CD14-positive monocyte (primary cell): ENCODE measurements around the gene UBL4A. TPM values are rescaled to one million over a fixed set of nuclear protein-coding genes. Genes with fewer than 3 reads are reported as not detected.

ENCODE experiments used
- DNase-seq, 3 donors: peaks; one replicate each; pipeline ENCODE4 v3.0.0-alpha.2; 2011 to 2022
- H2AFZ ChIP-seq: 2 replicates; pipeline ENCODE4 v1.6.0; 2012; ENCODE audit warnings: mild to moderate bottlenecking, low read depth, low read length, inconsistent platforms; ENCODE audit not compliant: insufficient read depth, poor library complexity, severe bottlenecking
- H3K27ac ChIP-seq, 2 donors: 1 replicate in 1 of 2; 2 replicates in 1 of 2; pipeline ENCODE4 v1.5.1; 2012 to 2013; ENCODE audit warnings: low read length in 2 of 2, control low read depth in 1 of 2, inconsistent platforms in 1 of 2, low read depth in 1 of 2, mild to moderate bottlenecking in 1 of 2
- H3K27me3 ChIP-seq, 2 donors: one replicate each; pipeline versions ENCODE4 v1.6.0 to v1.6.1; 2011 to 2013; ENCODE audit warnings: low read length in 2 of 2; ENCODE audit not compliant: control insufficient read depth in 2 of 2, insufficient read depth in 2 of 2
- H3K36me3 ChIP-seq, 2 donors: replicated peaks in 1 of 2; 1 replicate in 1 of 2; 2 replicates in 1 of 2; pipeline versions ENCODE4 v1.5.1 to v1.6.1; 2012 to 2013; ENCODE audit warnings: low read length in 2 of 2, control low read depth in 1 of 2, inconsistent platforms in 1 of 2, mild to moderate bottlenecking in 1 of 2; ENCODE audit not compliant: insufficient read depth in 2 of 2, control insufficient read depth in 1 of 2
- H3K4me1 ChIP-seq, 2 donors: 1 replicate in 1 of 2; 2 replicates in 1 of 2; pipeline versions ENCODE4 v1.5.1 to v1.6.1; 2012 to 2013; ENCODE audit warnings: low read length in 2 of 2, control low read depth in 1 of 2, inconsistent platforms in 1 of 2, mild to moderate bottlenecking in 1 of 2, moderate library complexity in 1 of 2; ENCODE audit not compliant: insufficient read depth in 2 of 2, control insufficient read depth in 1 of 2
- H3K4me2 ChIP-seq: replicated peaks from 2 replicates; pipeline ENCODE3; 2012; ENCODE audit warnings: low read length, moderate library complexity, mild to moderate bottlenecking; ENCODE audit not compliant: poor library complexity, severe bottlenecking; ENCODE audit errors: extremely low read depth
- H3K4me3 ChIP-seq, 3 experiments: fragments of 200-600 bp in 1 of 3; sonication (generic) in 1 of 3; replicated peaks in 1 of 3; 1 replicate in 2 of 3; 2 replicates in 1 of 3; pipeline ENCODE4 v1.5.1; 2011 to 2013; ENCODE audit warnings: low read length in 3 of 3, mild to moderate bottlenecking in 3 of 3, control low read depth in 2 of 3, low read depth in 2 of 3, inconsistent platforms in 1 of 3, moderate library complexity in 1 of 3
- H3K79me2 ChIP-seq: 2 replicates; pipeline ENCODE4 v1.6.0; 2012; ENCODE audit warnings: mild to moderate bottlenecking, control low read depth, inconsistent platforms, low read length, moderate library complexity; ENCODE audit not compliant: insufficient read depth
- H3K9ac ChIP-seq: 2 replicates; pipeline ENCODE4 v1.6.0; 2017; ENCODE audit warnings: low read length, mild to moderate bottlenecking; ENCODE audit not compliant: insufficient read depth, poor library complexity, severe bottlenecking
- H3K9me3 ChIP-seq, 2 donors: replicated peaks in 1 of 2; 1 replicate in 1 of 2; 2 replicates in 1 of 2; pipeline versions ENCODE4 v1.5.1 to v1.6.1; 2012 to 2013; ENCODE audit warnings: low read length in 2 of 2, control low read depth in 1 of 2; ENCODE audit not compliant: control insufficient read depth in 1 of 2, insufficient read depth in 1 of 2
- H4K20me1 ChIP-seq: 2 replicates; pipeline ENCODE4 v1.6.0; 2012; ENCODE audit warnings: mild to moderate bottlenecking, low read length, control low read depth, moderate library complexity; ENCODE audit not compliant: insufficient read depth
- H3K27ac Mint-ChIP-seq, 7 donors: one replicate each; pipeline ENCODE4 v1.8.0; 2020; ENCODE audit warnings: mild to moderate bottlenecking in 7 of 7, mixed read lengths in 7 of 7, moderate library complexity in 6 of 7, inconsistent platforms in 2 of 7
- H3K27me3 Mint-ChIP-seq, 3 donors: one replicate each; pipeline ENCODE4 v1.8.0; 2021 to 2022; ENCODE audit warnings: low read depth in 3 of 3, mild to moderate bottlenecking in 3 of 3, mixed read lengths in 3 of 3, moderate library complexity in 3 of 3, inconsistent platforms in 1 of 3
- H3K36me3 Mint-ChIP-seq, 2 donors: one replicate each; pipeline ENCODE4 v1.8.0; 2020; ENCODE audit warnings: mixed read lengths in 2 of 2, inconsistent platforms in 1 of 2, mild to moderate bottlenecking in 1 of 2
- H3K4me1 Mint-ChIP-seq: one replicate; pipeline ENCODE4 v1.8.0; 2020; ENCODE audit warnings: mild to moderate bottlenecking, mixed read lengths
- H3K4me3 Mint-ChIP-seq, 2 donors: one replicate each; pipeline ENCODE4 v1.8.0; 2020; ENCODE audit warnings: mild to moderate bottlenecking in 2 of 2, mixed read lengths in 2 of 2, moderate library complexity in 1 of 2
- H3K9me3 Mint-ChIP-seq, 7 donors: one replicate each; pipeline ENCODE4 v1.8.0; 2020 to 2022; ENCODE audit warnings: mixed read lengths in 7 of 7, mild to moderate bottlenecking in 6 of 7, moderate library complexity in 6 of 7, inconsistent platforms in 2 of 7
- WGBS: methylation state at CpG from one replicate; pipeline ENCODE4 v1.1.5; 2013; ENCODE audit warnings: missing lambda C conversion rate; ENCODE audit not compliant: insufficient coverage; 5-methylcytosine and 5-hydroxymethylcytosine counted together
- intact Hi-C, 2 donors: fragments of 100-400 bp; cut with micrococcal nuclease; formaldehyde crosslinking; loops; one replicate each; pipeline versions ENCODE4 v1.15.0 to v1.15.1; 2023
- polyA plus RNA-seq, 3 donors: library from polyadenylated mRNA; depleted of rRNA in 1 of 3; unstranded in 2 of 3; stranded (reverse) in 1 of 3; fragments of 300-500 nt in 2 of 3; fragments of >200 nt in 1 of 3; fragmentation: Illumina TruSeq in 2 of 3; gene quantifications; 1 replicate in 2 of 3; 2 replicates in 1 of 3; pipeline ENCODE4 v1.2.3, GENCODE V29; 2012 to 2021
- TF ChIP-seq, protein P1 (sequence below): fragments of 200-600 bp; IDR thresholded peaks from one replicate; pipeline ENCODE4 v1.8.0; 2022; ENCODE audit warnings: antibody characterized with exemption, mild to moderate bottlenecking

Gene UBL4A
- polyA plus RNA-seq, 3 donors: 27.9 to 29.0 (median 28.1) TPM

DNA sequence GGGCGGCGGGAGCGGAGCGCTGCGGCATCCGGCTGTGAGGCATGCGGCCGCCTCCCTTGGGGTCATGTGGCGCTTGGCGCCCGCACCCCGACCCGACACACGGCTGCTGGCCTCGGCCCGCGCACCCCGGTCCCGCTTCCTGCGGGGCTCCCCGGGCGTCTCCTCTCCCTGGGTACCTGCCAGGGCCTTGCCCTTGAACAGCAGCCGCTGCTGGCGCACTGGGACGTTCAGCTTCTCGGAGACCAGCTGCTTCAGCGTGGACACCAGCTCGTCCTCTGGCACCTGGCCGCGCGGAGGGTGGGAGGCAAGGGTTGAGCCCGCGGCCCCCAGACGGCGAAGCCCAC is 391 bp downstream of the UBL4A start:
- H3K4me3 ChIP-seq: peak overlapping the region; percentile 47 to 74 (median 53)
- Mint-ChIP-seq H3K9me3 (peaks cover 0 to 30% (median 13%) of the 10 kb centered on the region in 7 donors), H3K27ac (peak overlapping the region in 1 of 7 donors; percentile 53), H3K36me3 (peaks cover 12 to 18% of the 10 kb centered on the region in 2 donors), H3K4me3 (peak overlapping the region in 1 of 2 donors; percentile 59), H3K27me3 (peaks cover 0 to 8% (median 3%) of the 10 kb centered on the region in 3 donors), H3K4me1 (peaks cover 30% of the 10 kb centered on the region)
- 1% methylated on average over 29 of the region's 35 CpGs for WGBS
- H3K79me2 ChIP-seq: peaks cover 20% of the 10 kb centered on the region
- peaks cover 36 to 51% of the 10 kb centered on the region in 2 donors for H3K4me1 ChIP-seq
- H3K9ac ChIP-seq: peak overlapping the region; percentile 64
- no peaks in the 10 kb centered on the region for H3K9me3 ChIP-seq
- H2AFZ ChIP-seq: peak overlapping the region; percentile 46
- intact Hi-C loops: no loop called here
- peak in 1 of 3 donors; percentile 13 for DNase-seq
- H3K36me3 ChIP-seq: peaks cover 0 to 3% of the 10 kb centered on the region in 2 donors
- H3K27ac ChIP-seq: peak overlapping the region in 1 of 2 donors; percentile 66
- no peaks in the 10 kb centered on the region for H4K20me1 ChIP-seq
- H3K4me2 ChIP-seq: peak overlapping the region; percentile 77
- TF ChIP-seq, protein P1, sequence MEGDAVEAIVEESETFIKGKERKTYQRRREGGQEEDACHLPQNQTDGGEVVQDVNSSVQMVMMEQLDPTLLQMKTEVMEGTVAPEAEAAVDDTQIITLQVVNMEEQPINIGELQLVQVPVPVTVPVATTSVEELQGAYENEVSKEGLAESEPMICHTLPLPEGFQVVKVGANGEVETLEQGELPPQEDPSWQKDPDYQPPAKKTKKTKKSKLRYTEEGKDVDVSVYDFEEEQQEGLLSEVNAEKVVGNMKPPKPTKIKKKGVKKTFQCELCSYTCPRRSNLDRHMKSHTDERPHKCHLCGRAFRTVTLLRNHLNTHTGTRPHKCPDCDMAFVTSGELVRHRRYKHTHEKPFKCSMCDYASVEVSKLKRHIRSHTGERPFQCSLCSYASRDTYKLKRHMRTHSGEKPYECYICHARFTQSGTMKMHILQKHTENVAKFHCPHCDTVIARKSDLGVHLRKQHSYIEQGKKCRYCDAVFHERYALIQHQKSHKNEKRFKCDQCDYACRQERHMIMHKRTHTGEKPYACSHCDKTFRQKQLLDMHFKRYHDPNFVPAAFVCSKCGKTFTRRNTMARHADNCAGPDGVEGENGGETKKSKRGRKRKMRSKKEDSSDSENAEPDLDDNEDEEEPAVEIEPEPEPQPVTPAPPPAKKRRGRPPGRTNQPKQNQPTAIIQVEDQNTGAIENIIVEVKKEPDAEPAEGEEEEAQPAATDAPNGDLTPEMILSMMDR: no peak
- no peaks in the 10 kb centered on the region for H3K27me3 ChIP-seq

DNA sequence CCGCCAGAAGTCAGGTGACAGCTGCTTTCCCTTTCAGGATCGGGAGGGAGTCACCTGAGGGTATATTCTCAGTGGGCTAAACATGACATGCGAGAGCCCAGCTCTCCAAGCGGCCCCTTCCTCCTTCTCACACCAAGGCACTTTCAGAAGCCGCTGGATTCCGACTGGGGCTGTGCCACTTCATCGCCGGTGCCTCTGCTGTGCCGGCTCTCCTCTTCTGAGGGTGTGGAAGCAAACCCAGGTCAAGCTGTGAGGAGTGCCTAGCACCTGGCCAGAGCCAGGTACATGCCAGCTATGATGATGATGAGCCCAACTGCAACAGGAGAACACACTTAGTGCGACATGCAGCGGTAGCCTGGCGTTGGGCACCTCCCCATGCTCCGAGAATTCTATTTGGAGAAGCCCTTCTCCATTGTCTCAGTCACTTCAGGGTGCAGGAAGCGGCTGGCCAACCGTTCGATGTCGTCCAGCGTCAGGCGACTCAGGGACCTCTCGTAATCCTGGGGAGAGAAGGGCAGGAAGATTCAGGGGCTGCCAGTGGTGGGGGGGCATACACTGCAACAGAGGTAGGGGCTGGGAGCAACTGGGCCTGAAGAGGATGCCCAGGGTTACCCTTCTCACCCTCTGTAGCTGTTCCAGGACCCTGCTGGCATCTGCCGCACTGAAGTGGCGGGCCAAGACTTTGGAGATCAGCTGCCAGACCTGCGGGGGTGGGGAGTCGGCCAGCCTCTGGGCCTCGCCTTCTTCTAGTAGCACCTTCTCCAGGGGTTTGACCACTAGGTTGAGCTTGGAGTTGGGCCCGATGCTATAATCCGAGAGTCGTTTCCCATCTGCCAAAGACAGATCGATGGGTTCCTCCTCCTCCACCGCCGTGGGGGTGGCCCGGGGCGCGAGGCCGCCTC is 1.0 kb downstream of the UBL4A start:
- Histone ChIP-seq H3K79me2 (peaks cover 20% of the 10 kb centered on the region), H3K4me3 (peak overlapping the region in 2 of 3 experiments; percentile 20 to 74), H3K9ac (peak overlapping the region; percentile 64), H3K27me3 (no peaks in the 10 kb centered on the region), H3K27ac (peak overlapping the region; percentile 27 to 66), H3K9me3 (no peaks in the 10 kb centered on the region), H3K4me1 (peaks cover 35 to 50% of the 10 kb centered on the region in 2 donors), H3K36me3 (peaks cover 0 to 3% of the 10 kb centered on the region in 2 donors), H4K20me1 (no peaks in the 10 kb centered on the region), H2AFZ (no peak overlapping the region), H3K4me2 (peak overlapping the region; percentile 77)
- H3K36me3 Mint-ChIP-seq: peaks cover 12 to 18% of the 10 kb centered on the region in 2 donors
- intact Hi-C loops: no loop called here
- no peak for DNase-seq
- WGBS: 47% methylated on average over 4 of the region's 35 CpGs
- peak overlapping the region; percentile 65 to 69 for H3K4me3 Mint-ChIP-seq
- peaks cover 0 to 11% (median 3%) of the 10 kb centered on the region in 3 donors for H3K27me3 Mint-ChIP-seq
- H3K9me3 Mint-ChIP-seq: peaks cover 0 to 25% (median 10%) of the 10 kb centered on the region in 7 donors
- peaks cover 30% of the 10 kb centered on the region for H3K4me1 Mint-ChIP-seq
- H3K27ac Mint-ChIP-seq: peak overlapping the region in 5 of 7 donors; percentile 19 to 76 (median 61)
- TF ChIP-seq, protein P1: no peak
